Measurements from ENCODE around the gene KCNJ1. TPM values are rescaled to one million over a fixed set of nuclear protein-coding genes. Genes with fewer than 3 reads are reported as not detected.

KCNJ1 gene
- total and polyA plus RNA-seq, 2 of the 8 experiments (the other 6 are each of a cell fraction or from before 2014, with no cell fraction given): 0.17 to 0.23 TPM

DNA sequence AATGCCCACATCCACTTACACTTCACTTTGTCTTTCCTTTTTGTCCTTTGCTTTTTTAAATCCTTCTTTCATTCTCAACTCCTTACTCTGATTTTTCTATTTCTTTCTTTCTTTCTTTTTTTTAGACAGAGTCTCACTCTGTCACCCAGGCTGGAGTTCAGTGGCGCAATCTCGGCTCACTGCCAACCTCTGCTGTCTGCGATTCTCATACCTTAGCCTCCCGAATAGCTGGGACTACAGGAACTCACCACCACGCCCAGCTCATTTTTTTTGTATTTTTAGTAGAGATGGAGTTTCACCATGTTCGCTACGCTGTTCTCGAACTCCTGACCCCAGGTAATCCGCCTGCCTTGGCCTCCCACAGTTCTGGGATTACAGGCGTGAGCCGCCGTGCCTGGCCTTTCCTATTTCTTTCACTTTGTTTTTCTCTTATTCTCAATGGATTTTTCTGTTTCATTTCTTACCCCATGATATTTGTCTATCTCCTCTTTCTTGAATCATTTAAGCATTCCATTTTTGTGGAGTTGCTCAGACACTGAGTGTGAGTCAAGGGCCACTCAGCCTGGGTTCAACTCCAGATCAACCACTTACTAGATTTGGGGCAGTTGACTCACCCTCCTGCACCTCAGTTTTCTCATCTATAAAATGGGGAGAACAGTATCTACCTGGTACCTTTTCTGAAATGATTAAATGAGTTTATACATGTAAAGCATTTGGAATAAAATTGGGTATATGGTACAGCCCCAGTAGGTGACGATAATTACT, 31.7 kb upstream of the KCNJ1 start (continued):
- TF ChIP-seq, protein P1, sequence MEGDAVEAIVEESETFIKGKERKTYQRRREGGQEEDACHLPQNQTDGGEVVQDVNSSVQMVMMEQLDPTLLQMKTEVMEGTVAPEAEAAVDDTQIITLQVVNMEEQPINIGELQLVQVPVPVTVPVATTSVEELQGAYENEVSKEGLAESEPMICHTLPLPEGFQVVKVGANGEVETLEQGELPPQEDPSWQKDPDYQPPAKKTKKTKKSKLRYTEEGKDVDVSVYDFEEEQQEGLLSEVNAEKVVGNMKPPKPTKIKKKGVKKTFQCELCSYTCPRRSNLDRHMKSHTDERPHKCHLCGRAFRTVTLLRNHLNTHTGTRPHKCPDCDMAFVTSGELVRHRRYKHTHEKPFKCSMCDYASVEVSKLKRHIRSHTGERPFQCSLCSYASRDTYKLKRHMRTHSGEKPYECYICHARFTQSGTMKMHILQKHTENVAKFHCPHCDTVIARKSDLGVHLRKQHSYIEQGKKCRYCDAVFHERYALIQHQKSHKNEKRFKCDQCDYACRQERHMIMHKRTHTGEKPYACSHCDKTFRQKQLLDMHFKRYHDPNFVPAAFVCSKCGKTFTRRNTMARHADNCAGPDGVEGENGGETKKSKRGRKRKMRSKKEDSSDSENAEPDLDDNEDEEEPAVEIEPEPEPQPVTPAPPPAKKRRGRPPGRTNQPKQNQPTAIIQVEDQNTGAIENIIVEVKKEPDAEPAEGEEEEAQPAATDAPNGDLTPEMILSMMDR (IDR thresholded peaks at IDR 0.05; ENCODE audit: control extremely low read depth in 1 of 3, insufficient read depth in 1 of 3, low read depth in 1 of 3, low read length in 3 of 3): no peak

Measured in H1 (cell line).